Psoas muscle (tissue), 8 donors: Measurements from ENCODE around the gene KIF3A. TPM values are rescaled to one million over a fixed set of nuclear protein-coding genes. Genes with fewer than 3 reads are reported as not detected.

ENCODE experiments used
- ATAC-seq, 4 donors: fragments of 200-7000 bp; cut with Tn5 transposase; one replicate each; pipeline ENCODE4 v1.9.1; 2020; ENCODE audit warnings: moderate library complexity in 3 of 4, mild to moderate bottlenecking in 2 of 4
- DNase-seq, 2 donors: peaks; one replicate each; pipeline ENCODE4 v3.0.0-alpha.2; 2020
- H3K27ac ChIP-seq: fragments of 200-600 bp; one replicate; pipeline ENCODE4 v1.8.0; 2022
- H3K27me3 ChIP-seq, 3 donors: fragments of 200-600 bp in 1 of 3; one replicate each; pipeline versions ENCODE4 v1.6.1 to v1.8.0; 2013 to 2022; ENCODE audit warnings: low read length in 2 of 3, mild to moderate bottlenecking in 2 of 3, moderate library complexity in 1 of 3; ENCODE audit not compliant: insufficient read depth in 3 of 3
- H3K36me3 ChIP-seq, 2 donors: fragments of 200-600 bp in 1 of 2; one replicate each; pipeline versions ENCODE4 v1.6.1 to v1.8.0; 2013 to 2022; ENCODE audit warnings: low read depth in 1 of 2, mild to moderate bottlenecking in 1 of 2, moderate library complexity in 1 of 2; ENCODE audit not compliant: insufficient read depth in 1 of 2
- H3K4me1 ChIP-seq: fragments of 200-600 bp; one replicate; pipeline ENCODE4 v1.8.0; 2022
- H3K4me3 ChIP-seq: fragments of 200-600 bp; one replicate; pipeline ENCODE4 v1.8.0; 2022; ENCODE audit warnings: mild to moderate bottlenecking
- H3K9me3 ChIP-seq: fragments of 200-600 bp; one replicate; pipeline ENCODE4 v1.8.0; 2022
- CTCF ChIP-seq: fragments of 200-600 bp; IDR thresholded peaks from one replicate; pipeline ENCODE4 v1.8.0; 2022; ENCODE audit warnings: antibody characterized with exemption
- WGBS, 3 donors: extraction: QIAGEN DNeasy Blood & Tissue Kit; methylation state at CpG; one replicate each; pipeline versions ENCODE4 v1.1.6 to v1.1.7; 2013; 5-methylcytosine and 5-hydroxymethylcytosine counted together
- intact Hi-C, 2 donors: fragments of 100-400 bp; cut with DNase I; formaldehyde crosslinking; loops; one replicate each; pipeline versions ENCODE4 v1.11.0 to v1.14.2; 2022
- polyA plus RNA-seq, 3 donors: library from polyadenylated mRNA; stranded (reverse); fragments of 200-250 nt; gene quantifications; one replicate each; pipeline ENCODE4 v1.2.3, GENCODE V29; 2013
- total RNA-seq, 4 donors: library from RNA; stranded (reverse); fragmentation: NEBNext Ultra II Directional in 2 of 4; extraction: Animal tissue kit (Norgen Biotek cat#: 25700) in 2 of 4; gene quantifications; one replicate each; pipeline versions ENCODE4 v1.2.1 to v1.2.4, GENCODE V29; 2021 to 2023
- donor health status: healthy with polysubstance abuse.
- donor health status: DM: no; HTN: no; CAD: no; lungs with moderate emphysema.
- donor health status: Bipolar disorder and iron deficiency.
- donor health status: healthy.
- donor health status: DM: yes; HTN: yes; CAD: no.
- donor health status: DM: no; HTN: no; CAD: no.
- donor health status: DM: no; HTN: no; CAD: no.
- donor health status: DM: yes; HTN: yes; CAD: no.

KIF3A gene
- total and polyA plus RNA-seq, 7 donors = 2.5 to 8.0 (median 4.3) TPM

GRCh38 chr5:132662925-132663770, 74.2 kb downstream of the KIF3A start:
- DNase-seq (no peak), ATAC-seq (no peak)
- no peak for TF ChIP-seq CTCF
- Histone ChIP-seq H3K27ac (no peak overlapping the region), H3K36me3 (no peaks in the 10 kb centered on the region), H3K4me3 (no peak overlapping the region), H3K27me3 (peaks cover 0 to 9% (median 0%) of the 10 kb centered on the region in 3 donors), H3K4me1 (no peaks in the 10 kb centered on the region), H3K9me3 (no peaks in the 10 kb centered on the region)
- intact Hi-C loops = no loop called here
- 77 to 80% (median 78%) methylated on average over 25 of the region's 25 CpGs for WGBS, 3 donors

GRCh38 chr5:132662004-132662401, 75.3 kb downstream of the KIF3A start:
- Histone ChIP-seq H3K27ac (no peak overlapping the region), H3K27me3 (peaks cover 0 to 13% (median 0%) of the 10 kb centered on the region in 3 donors), H3K4me1 (no peaks in the 10 kb centered on the region), H3K4me3 (no peak overlapping the region), H3K36me3 (no peaks in the 10 kb centered on the region), H3K9me3 (no peaks in the 10 kb centered on the region)
- 89 to 93% (median 92%) methylated on average over 9 of the region's 9 CpGs for WGBS, 3 donors
- intact Hi-C loops = no loop called here
- ATAC-seq (no peak), DNase-seq (no peak)
- no peak for TF ChIP-seq CTCF

GRCh38 chr5:132661231-132662003, 75.9 kb downstream of the KIF3A start:
- intact Hi-C loops = no loop called here
- no peak overlapping the region for H3K27ac ChIP-seq
- ATAC-seq (no peak), DNase-seq (no peak)
- H3K4me3 ChIP-seq = no peak overlapping the region
- no peaks in the 10 kb centered on the region for H3K36me3 ChIP-seq
- H3K9me3 ChIP-seq = no peaks in the 10 kb centered on the region
- H3K27me3 ChIP-seq = peaks cover 0 to 16% (median 4%) of the 10 kb centered on the region in 3 donors
- peaks cover 2% of the 10 kb centered on the region for H3K4me1 ChIP-seq
- no peak for TF ChIP-seq CTCF
- 82 to 87% (median 84%) methylated on average over 12 of the region's 12 CpGs for WGBS, 3 donors

GRCh38 chr5:132659598-132660493, 77.5 kb downstream of the KIF3A start:
- no peak for DNase-seq
- H3K36me3 ChIP-seq = no peaks in the 10 kb centered on the region
- intact Hi-C loops = loop anchor here in 1 of 2 donors (5.0 kb wide), 1 partner anchor 162 kb away; no protein-coding TSS in a partner anchor
- no peak overlapping the region for H3K27ac ChIP-seq
- H3K9me3 ChIP-seq = no peaks in the 10 kb centered on the region
- no peak for TF ChIP-seq CTCF
- H3K27me3 ChIP-seq = peaks cover 0 to 31% (median 9%) of the 10 kb centered on the region in 3 donors
- WGBS, 3 donors = 92 to 95% (median 92%) methylated on average over 23 of the region's 23 CpGs
- no peak for ATAC-seq
- no peak overlapping the region for H3K4me3 ChIP-seq
- H3K4me1 ChIP-seq = peaks cover 4% of the 10 kb centered on the region
